HG02981 (cell line): ENCODE measurements around the gene MLF2.
"Not testable (repeated sequence)": the region's sequence is repeated elsewhere in the genome, so short reads cannot be mapped to it uniquely, and the experiment has no call there.

Experiments used
- ATAC-seq: cut with Tn5 transposase; IDR thresholded peaks from one replicate; pipeline ENCODE4 v1.9.1; 2021; ENCODE audit warnings: mild to moderate bottlenecking, moderate library complexity; ENCODE audit not compliant: unreplicated experiment

The MLF2 gene

GRCh38 chr12:6765634-6766581 lies 13.0 kb upstream of the MLF2 start, which contains the start of gene PTMS:
TSS of gene PTMS (plus strand) at chr12:6766363. CDS start at chr12:6766706, 343 bp downstream.
- ATAC-seq: no peak

- no peak for ATAC-seq
Observed at GRCh38 chr12:6765048-6765633, 12.2 kb upstream of the MLF2 start.

GRCh38 chr12:6764011-6764828 lies 11.3 kb upstream of the MLF2 start:
- peak; percentile 87 for ATAC-seq

- no peak for ATAC-seq
Observed at GRCh38 chr12:6763380-6763779, 10.4 kb upstream of the MLF2 start.

GRCh38 chr12:6759741-6760140 lies 6.8 kb upstream of the MLF2 start:
- ATAC-seq: no peak

GRCh38 chr12:6758506-6759095 lies 5.7 kb upstream of the MLF2 start:
- no peak for ATAC-seq

- no peak for ATAC-seq
Observed at GRCh38 chr12:6757028-6757690, 4.2 kb upstream of the MLF2 start.

- no peak for ATAC-seq
Observed at GRCh38 chr12:6754411-6754810, 1.5 kb upstream of the MLF2 start.

- no peak for ATAC-seq
Observed at GRCh38 chr12:6753772-6754356, 923 bp upstream of the MLF2 start.

GRCh38 chr12:6752167-6752920 lies 597 bp downstream of the MLF2 start:
- no peak for ATAC-seq

GRCh38 chr12:6751767-6752166 lies 1.2 kb downstream of the MLF2 start:
- ATAC-seq: no peak

- ATAC-seq: no peak
Observed at GRCh38 chr12:6750506-6750905, 2.4 kb downstream of the MLF2 start.

GRCh38 chr12:6748761-6749160 lies 4.2 kb downstream of the MLF2 start:
- ATAC-seq: no peak

- ATAC-seq: no peak
Observed at GRCh38 chr12:6747216-6747615, 5.7 kb downstream of the MLF2 start.

- ATAC-seq: no peak
Observed at GRCh38 chr12:6745741-6746525, 7.0 kb downstream of the MLF2 start.

- ATAC-seq: not testable (repeated sequence)
Observed at GRCh38 chr12:6743300-6743699, 9.6 kb downstream of the MLF2 start.

GRCh38 chr12:6742834-6743233 lies 10.1 kb downstream of the MLF2 start:
- no peak for ATAC-seq

- ATAC-seq: not testable (repeated sequence)
Observed at GRCh38 chr12:6742080-6742479, 10.9 kb downstream of the MLF2 start.

- ATAC-seq: no peak
Observed at GRCh38 chr12:6736754-6737153, 16.2 kb downstream of the MLF2 start.
